HL-60 (cell line): Measurements from ENCODE around the gene KAT2B.

Source experiments
- CTCF ChIP-seq: IDR thresholded peaks from one replicate; pipeline ENCODE4 v1.5.1; 2011; ENCODE audit warnings: low read length, control low read depth, inconsistent platforms; ENCODE audit not compliant: insufficient read depth
- GABPA ChIP-seq: IDR thresholded peaks from 2 replicates; pipeline ENCODE4 v1.6.1; 2012; ENCODE audit warnings: low read depth
- POLR2AphosphoS5 ChIP-seq: IDR thresholded peaks from 2 replicates; pipeline ENCODE4 v1.6.1; 2012; ENCODE audit warnings: low read depth
- REST ChIP-seq: IDR thresholded peaks from 2 replicates; pipeline ENCODE4 v1.6.1; 2012; ENCODE audit warnings: low read depth; ENCODE audit not compliant: insufficient replicate concordance
- SPI1 ChIP-seq: IDR thresholded peaks from 2 replicates; pipeline ENCODE4 v1.6.1; 2012; ENCODE audit warnings: low read depth, mild to moderate bottlenecking, borderline replicate concordance

GRCh38 chr3:20142517-20142916, 102.3 kb downstream of the KAT2B start:
- TF ChIP-seq CTCF (no peak), POLR2AphosphoS5 (no peak), GABPA (no peak), SPI1 (no peak), REST (no peak)
